Peyer's patch (tissue), 4 donors: ENCODE results near the gene STARD10.
A peak's percentile ranks its signal among the peaks of the same experiment; 100 is the strongest.

Experiments
- POLR2A ChIP-seq, 2 donors: fragments of 450-650 bp; IDR thresholded peaks; one replicate each; pipeline ENCODE4 v1.5.1; 2017; ENCODE audit warnings: antibody characterized with exemption in 2 of 2, mild to moderate bottlenecking in 2 of 2, moderate library complexity in 2 of 2
- TF ChIP-seq, protein P1 (sequence below), 6 experiments: fragments of 450-650 bp in 4 of 6; fragments of 200-600 bp in 2 of 6; sonication (generic) in 1 of 6; IDR thresholded peaks; one replicate each; pipeline ENCODE4 v1.5.1; 2017 to 2019; ENCODE audit warnings: antibody characterized with exemption in 6 of 6, mild to moderate bottlenecking in 3 of 6, moderate library complexity in 1 of 6

DNA sequence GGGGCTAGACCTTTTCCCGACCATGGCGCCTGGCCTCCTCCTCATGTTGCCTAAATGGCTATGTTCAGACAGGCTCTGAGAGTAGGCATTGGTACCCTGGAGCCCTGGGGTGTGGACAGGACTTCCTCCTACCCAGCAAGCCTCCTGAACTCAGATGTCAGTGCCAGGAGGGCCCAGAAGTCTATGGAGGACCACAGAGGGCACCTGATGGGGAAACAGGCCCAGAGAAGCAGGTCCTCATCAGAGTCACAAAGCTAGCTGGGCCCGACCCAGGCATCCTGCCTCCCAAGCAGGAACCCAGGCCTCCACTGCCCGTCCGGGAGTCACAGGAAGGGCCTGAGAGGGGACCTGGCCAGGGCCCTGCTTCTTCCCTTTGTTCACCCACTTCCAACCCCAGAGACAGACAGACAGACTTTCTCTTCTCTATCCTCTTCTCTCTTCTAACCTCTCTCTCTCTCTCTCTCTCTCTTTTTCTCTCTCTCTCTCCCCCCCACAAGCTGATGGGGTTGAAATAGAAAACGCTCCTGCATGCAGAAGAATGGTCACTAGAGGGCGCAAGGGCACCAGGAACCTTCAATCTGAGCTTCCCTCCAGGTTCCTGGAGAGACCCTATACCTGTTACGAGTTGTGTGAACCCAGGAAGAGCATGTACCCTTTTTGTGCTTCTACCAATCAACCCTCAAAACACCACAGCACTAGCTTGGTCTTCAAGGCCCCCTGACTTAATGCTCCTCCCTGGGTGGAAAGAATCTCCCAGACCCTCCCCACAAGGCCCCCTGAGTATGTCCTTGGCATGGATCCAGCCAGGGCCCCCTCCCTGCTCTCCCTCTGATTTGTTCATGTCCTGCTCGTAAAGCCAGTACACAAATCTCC lies 68.8 kb downstream of the STARD10 start:
- TF ChIP-seq, protein P1, sequence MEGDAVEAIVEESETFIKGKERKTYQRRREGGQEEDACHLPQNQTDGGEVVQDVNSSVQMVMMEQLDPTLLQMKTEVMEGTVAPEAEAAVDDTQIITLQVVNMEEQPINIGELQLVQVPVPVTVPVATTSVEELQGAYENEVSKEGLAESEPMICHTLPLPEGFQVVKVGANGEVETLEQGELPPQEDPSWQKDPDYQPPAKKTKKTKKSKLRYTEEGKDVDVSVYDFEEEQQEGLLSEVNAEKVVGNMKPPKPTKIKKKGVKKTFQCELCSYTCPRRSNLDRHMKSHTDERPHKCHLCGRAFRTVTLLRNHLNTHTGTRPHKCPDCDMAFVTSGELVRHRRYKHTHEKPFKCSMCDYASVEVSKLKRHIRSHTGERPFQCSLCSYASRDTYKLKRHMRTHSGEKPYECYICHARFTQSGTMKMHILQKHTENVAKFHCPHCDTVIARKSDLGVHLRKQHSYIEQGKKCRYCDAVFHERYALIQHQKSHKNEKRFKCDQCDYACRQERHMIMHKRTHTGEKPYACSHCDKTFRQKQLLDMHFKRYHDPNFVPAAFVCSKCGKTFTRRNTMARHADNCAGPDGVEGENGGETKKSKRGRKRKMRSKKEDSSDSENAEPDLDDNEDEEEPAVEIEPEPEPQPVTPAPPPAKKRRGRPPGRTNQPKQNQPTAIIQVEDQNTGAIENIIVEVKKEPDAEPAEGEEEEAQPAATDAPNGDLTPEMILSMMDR (IDR thresholded peaks at IDR 0.05): peak; percentile 79 to 95 (median 90)
- no peak for TF ChIP-seq POLR2A (IDR thresholded peaks at IDR 0.05)
